IMR-90 (cell line): ENCODE measurements around the gene SFTPB. TPM values are rescaled to one million over a fixed set of nuclear protein-coding genes. Genes with fewer than 3 reads are reported as not detected.

Experiments used
- ATAC-seq: fragments of 200-7000 bp; cut with Tn5 transposase; 2 replicates; pipeline ENCODE4 v1.9.1; 2020; ENCODE audit warnings: low read depth, mild to moderate bottlenecking, moderate library complexity
- BruUV-seq: library from RNA; stranded (reverse); fragments of 400-500 nt; replicated peaks from 2 replicates; lab custom pipeline; 2021; lab: Mats Ljungman, UMichigan
- CTCF ChIA-PET: fragments of 300-600 bp; formaldehyde crosslinking; extraction: SDS; loops from one replicate; lab custom pipeline; 2021; ENCODE audit warnings: antibody characterized with exemption; lab: Yijun Ruan, JAX
- POLR2A ChIA-PET: fragments of 300-600 bp; sonication (Branson Sonifier 250); formaldehyde crosslinking; loops from one replicate; lab custom pipeline; 2022; ENCODE audit warnings: antibody characterized with exemption; ENCODE audit not compliant: unreplicated experiment; lab: Charles Lee
- DNase-seq: peaks from one replicate; pipeline ENCODE4 v3.0.0; 2013
- H2AFZ ChIP-seq: replicated peaks from 2 replicates; pipeline ENCODE3; 2013; ENCODE audit warnings: low read length, mild to moderate bottlenecking; ENCODE audit not compliant: poor library complexity
- H2AK5ac ChIP-seq: 2 replicates; pipeline ENCODE4 v1.6.1; 2013; ENCODE audit warnings: low read depth, low read length, inconsistent platforms
- H2AK9ac ChIP-seq: replicated peaks from 2 replicates; pipeline ENCODE3; 2013; ENCODE audit warnings: mild to moderate bottlenecking, low read depth, low read length, moderate library complexity; ENCODE audit not compliant: poor library complexity
- H2BK120ac ChIP-seq: 2 replicates; pipeline ENCODE4 v1.6.1; 2013; ENCODE audit warnings: low read depth, low read length, inconsistent platforms
- H2BK15ac ChIP-seq: 3 replicates; pipeline ENCODE4 v1.6.1; 2013; ENCODE audit warnings: low read depth, low read length, inconsistent platforms
- H2BK20ac ChIP-seq: 2 replicates; pipeline ENCODE4 v1.6.1; 2013; ENCODE audit warnings: low read depth, mild to moderate bottlenecking, inconsistent platforms, low read length, moderate library complexity
- H2BK5ac ChIP-seq: 2 replicates; pipeline ENCODE4 v1.6.1; 2013; ENCODE audit warnings: mild to moderate bottlenecking, low read depth, low read length, inconsistent platforms; ENCODE audit not compliant: poor library complexity, severe bottlenecking
- H3K14ac ChIP-seq: replicated peaks from 2 replicates; pipeline ENCODE4 v1.6.1; 2013; ENCODE audit warnings: low read depth, low read length, inconsistent platforms
- H3K18ac ChIP-seq: 2 replicates; pipeline ENCODE4 v1.6.1; 2013; ENCODE audit warnings: low read depth, low read length, control low read depth
- H3K23ac ChIP-seq: 2 replicates; pipeline ENCODE4 v1.6.1; 2013; ENCODE audit warnings: low read depth, low read length, inconsistent platforms
- H3K27ac ChIP-seq: 2 replicates; pipeline ENCODE4 v1.5.1; 2013; ENCODE audit warnings: mild to moderate bottlenecking, control low read depth, low read length; ENCODE audit not compliant: insufficient read depth
- H3K27me3 ChIP-seq: 2 replicates; pipeline ENCODE4 v1.6.1; 2013; ENCODE audit warnings: low read length; ENCODE audit not compliant: control insufficient read depth, insufficient read depth
- H3K36me3 ChIP-seq: 2 replicates; pipeline ENCODE4 v1.6.1; 2013; ENCODE audit warnings: low read length, mixed read lengths; ENCODE audit not compliant: control insufficient read depth, insufficient read depth
- H3K4ac ChIP-seq: 2 replicates; pipeline ENCODE4 v1.6.1; 2013; ENCODE audit warnings: low read depth, low read length, inconsistent platforms
- H3K4me1 ChIP-seq: 2 replicates; pipeline ENCODE4 v1.6.1; 2013; ENCODE audit warnings: low read length, mixed read lengths; ENCODE audit not compliant: control insufficient read depth, insufficient read depth
- H3K4me2 ChIP-seq: 2 replicates; pipeline ENCODE4 v1.6.1; 2013; ENCODE audit warnings: low read depth, mild to moderate bottlenecking, control low read depth, low read length, moderate library complexity
- H3K4me3 ChIP-seq: 2 replicates; pipeline ENCODE4 v1.5.1; 2013; ENCODE audit warnings: low read depth, mild to moderate bottlenecking, control low read depth, low read length, moderate library complexity; ENCODE audit not compliant: insufficient read depth
- H3K56ac ChIP-seq: 2 replicates; pipeline ENCODE4 v1.6.1; 2013; ENCODE audit warnings: low read length, inconsistent platforms; ENCODE audit not compliant: insufficient read depth; ENCODE audit errors: extremely low read depth
- H3K79me1 ChIP-seq, 2 experiments: 2 replicates each; pipeline ENCODE4 v1.6.1; 2013; ENCODE audit warnings: low read length in 2 of 2, inconsistent platforms in 1 of 2, low read depth in 1 of 2
- H3K9ac ChIP-seq: 2 replicates; pipeline ENCODE4 v1.6.1; 2013; ENCODE audit warnings: low read depth, low read length, control low read depth
- H3K9me1 ChIP-seq: 2 replicates; pipeline ENCODE4 v1.6.1; 2013; ENCODE audit warnings: low read length, inconsistent platforms; ENCODE audit not compliant: insufficient read depth
- H3K9me3 ChIP-seq: 2 replicates; pipeline ENCODE4 v1.6.1; 2013; ENCODE audit warnings: low read length; ENCODE audit not compliant: control insufficient read depth, insufficient read depth
- H4K20me1 ChIP-seq: 2 replicates; pipeline ENCODE4 v1.6.1; 2013; ENCODE audit warnings: low read length, inconsistent platforms; ENCODE audit not compliant: insufficient read depth
- H4K5ac ChIP-seq: 2 replicates; pipeline ENCODE4 v1.6.1; 2013; ENCODE audit warnings: mild to moderate bottlenecking, low read depth, low read length, control low read depth
- H4K8ac ChIP-seq, 2 experiments: 2 replicates each; pipeline ENCODE4 v1.6.1; 2013; ENCODE audit warnings: low read depth in 2 of 2, low read length in 2 of 2, control low read depth in 1 of 2, inconsistent platforms in 1 of 2
- H4K91ac ChIP-seq: 2 replicates; pipeline ENCODE4 v1.6.1; 2013; ENCODE audit warnings: low read depth, low read length, inconsistent platforms; ENCODE audit not compliant: insufficient read depth
- BHLHE40 ChIP-seq: fragments of 150-350 bp; IDR thresholded peaks from 2 replicates; pipeline ENCODE4 v1.6.1; 2016; ENCODE audit warnings: mild to moderate bottlenecking, low read depth, low read length
- CEBPB ChIP-seq: IDR thresholded peaks from 2 replicates; pipeline ENCODE4 v1.6.1; 2012; ENCODE audit warnings: low read depth, low read length, improper control_type of control experiment
- CHD1 ChIP-seq: IDR thresholded peaks from 2 replicates; pipeline ENCODE4 v1.6.1; 2012; ENCODE audit warnings: low read depth, low read length, improper control_type of control experiment
- CTCF ChIP-seq: conservative IDR thresholded peaks from 2 replicates; pipeline ENCODE4 v1.5.1; 2012; ENCODE audit warnings: mild to moderate bottlenecking, low read depth, low read length, improper control_type of control experiment
- FOS ChIP-seq: fragments of 150-350 bp; IDR thresholded peaks from 2 replicates; pipeline ENCODE4 v1.6.1; 2016; ENCODE audit warnings: low read depth, low read length
- MAFK ChIP-seq: IDR thresholded peaks from 2 replicates; pipeline ENCODE4 v1.6.1; 2012; ENCODE audit warnings: low read depth, low read length, improper control_type of control experiment
- MAZ ChIP-seq: IDR thresholded peaks from 2 replicates; pipeline ENCODE4 v1.6.1; 2012; ENCODE audit warnings: low read depth, mild to moderate bottlenecking, low read length, improper control_type of control experiment, moderate library complexity, borderline replicate concordance
- MXI1 ChIP-seq: IDR thresholded peaks from 2 replicates; pipeline ENCODE4 v1.6.1; 2012; ENCODE audit warnings: low read depth, mild to moderate bottlenecking, low read length, moderate library complexity, borderline replicate concordance
- NFE2L2 ChIP-seq: fragments of 150-350 bp; IDR thresholded peaks from 2 replicates; pipeline ENCODE4 v1.6.1; 2016; ENCODE audit warnings: low read depth, mild to moderate bottlenecking, low read length
- POLR2A ChIP-seq: IDR thresholded peaks from 2 replicates; pipeline ENCODE4 v1.6.1; 2012; ENCODE audit warnings: mild to moderate bottlenecking, low read depth, low read length
- RAD21 ChIP-seq: IDR thresholded peaks from 2 replicates; pipeline ENCODE4 v1.6.1; 2012; ENCODE audit warnings: low read length, improper control_type of control experiment
- RCOR1 ChIP-seq: IDR thresholded peaks from 2 replicates; pipeline ENCODE4 v1.6.1; 2012; ENCODE audit warnings: mild to moderate bottlenecking, low read length, improper control_type of control experiment; ENCODE audit not compliant: insufficient replicate concordance
- RFX5 ChIP-seq: IDR thresholded peaks from 2 replicates; pipeline ENCODE4 v1.8.0; 2012; ENCODE audit warnings: low read depth, mild to moderate bottlenecking, low read length, moderate library complexity
- SMC3 ChIP-seq: fragments of 150-350 bp; IDR thresholded peaks from 2 replicates; pipeline ENCODE4 v1.6.1; 2016; ENCODE audit warnings: low read depth, mild to moderate bottlenecking, antibody characterized with exemption, low read length, moderate library complexity
- USF2 ChIP-seq: fragments of 150-350 bp; IDR thresholded peaks from 2 replicates; pipeline ENCODE4 v1.6.1; 2017; ENCODE audit warnings: mild to moderate bottlenecking, antibody characterized with exemption, low read length, low read depth
- WGBS, 2 experiments: methylation state at CpG; one replicate each; pipeline versions ENCODE4 v1.1.5 to v1.1.7; 2013; ENCODE audit warnings: missing lambda C conversion rate in 2 of 2; ENCODE audit not compliant: insufficient read length in 1 of 2; ENCODE audit errors: extremely low coverage in 2 of 2; 5-methylcytosine and 5-hydroxymethylcytosine counted together
- dilution Hi-C: fragments of 300-500 bp; cut with HindIII; formaldehyde crosslinking; loops from one replicate; pipeline ENCODE4 v1.14.3; 2018; ENCODE audit warnings: low sequenced_read_pairs; ENCODE audit not compliant: unreplicated experiment
- in situ Hi-C: fragments of 300-500 bp; cut with MboI; formaldehyde crosslinking; loops from 3 replicates; pipeline ENCODE4 v1.14.3; 2019; ENCODE audit warnings: low sequenced_read_pairs, inconsistent platforms, mixed read lengths
- intact Hi-C: fragments of 100-400 bp; cut with micrococcal nuclease; formaldehyde crosslinking; loops from 2 replicates; pipeline ENCODE4 v1.10.0; 2022
- polyA plus RNA-seq, 3 experiments: library from polyadenylated mRNA; depleted of rRNA; stranded (reverse); fragments of >200 nt; gene quantifications; 2 replicates each; pipeline ENCODE4 v1.2.3, GENCODE V29; 2012; ENCODE audit warnings: low replicate concordance in 1 of 3
- total RNA-seq: library from RNA; depleted of rRNA; stranded (reverse); fragments of >200 nt; gene quantifications from 2 replicates; pipeline ENCODE4 v1.2.3, GENCODE V29; 2012
- TF ChIP-seq, protein P1 (sequence below): fragments of 150-350 bp; IDR thresholded peaks from 2 replicates; pipeline ENCODE4 v1.6.1; 2016; ENCODE audit warnings: low read depth, mild to moderate bottlenecking, low read length, moderate library complexity, borderline replicate concordance

Gene SFTPB
- total and polyA plus RNA-seq, 2 of the 4 experiments (the other 2 are of a cell fraction): not detected

- H3K14ac ChIP-seq: peak overlapping the region; percentile 50
- no peak overlapping the region for H3K56ac ChIP-seq
- no peak overlapping the region; a peak in 1 of 4 replicates for H4K8ac ChIP-seq
- no peak overlapping the region for H3K4me3 ChIP-seq
- no peak overlapping the region; the same call in 1 of the 2 replicates for H3K27ac ChIP-seq
- intact Hi-C loops (no loop called here), in situ Hi-C loops (no loop called here), dilution Hi-C loops (no loop called here)
- no peak overlapping the region for H2BK15ac ChIP-seq
- CTCF ChIA-PET: no interaction called here
- POLR2A ChIA-PET: no interaction called here
- no peak overlapping the region for H4K91ac ChIP-seq
- H3K36me3 ChIP-seq: peaks cover 7% of the 10 kb centered on the region
- ATAC-seq (peak; percentile 28), DNase-seq (peak; percentile 65)
- H2BK20ac ChIP-seq: 0 out of 2 replicates have a peak overlapping the region, but pooled peaks have one; percentile 55
- H2AK5ac ChIP-seq: peak overlapping the region; percentile 87; the same call in 1 of the 2 replicates
- H3K4me2 ChIP-seq: no peak overlapping the region
- peak overlapping the region; percentile 63 for H3K4ac ChIP-seq
- no TSS peak for BruUV-seq
- no peaks in the 10 kb centered on the region for H3K9me3 ChIP-seq
- peaks cover 0 to 13% of the 10 kb centered on the region in 2 experiments; a peak in 3 of 4 replicates for H3K79me1 ChIP-seq
- H4K20me1 ChIP-seq: no peaks in the 10 kb centered on the region; the same call in none of the 2 replicates
- H3K9me1 ChIP-seq: peaks cover 14% of the 10 kb centered on the region
- H3K9ac ChIP-seq: no peak overlapping the region
- TF ChIP-seq CEBPB (no peak), RAD21 (no peak), FOS (no peak), SMC3 (no peak), RCOR1 (no peak), RFX5 (no peak), CHD1 (no peak), MAZ (no peak), CTCF (no peak), POLR2A (no peak), MAFK (no peak), MXI1 (no peak), USF2 (no peak), BHLHE40 (no peak), NFE2L2 (no peak)
- TF ChIP-seq, protein P1, sequence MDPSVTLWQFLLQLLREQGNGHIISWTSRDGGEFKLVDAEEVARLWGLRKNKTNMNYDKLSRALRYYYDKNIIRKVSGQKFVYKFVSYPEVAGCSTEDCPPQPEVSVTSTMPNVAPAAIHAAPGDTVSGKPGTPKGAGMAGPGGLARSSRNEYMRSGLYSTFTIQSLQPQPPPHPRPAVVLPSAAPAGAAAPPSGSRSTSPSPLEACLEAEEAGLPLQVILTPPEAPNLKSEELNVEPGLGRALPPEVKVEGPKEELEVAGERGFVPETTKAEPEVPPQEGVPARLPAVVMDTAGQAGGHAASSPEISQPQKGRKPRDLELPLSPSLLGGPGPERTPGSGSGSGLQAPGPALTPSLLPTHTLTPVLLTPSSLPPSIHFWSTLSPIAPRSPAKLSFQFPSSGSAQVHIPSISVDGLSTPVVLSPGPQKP: no peak
- H2BK120ac ChIP-seq: peak overlapping the region; percentile 53; the same call in 1 of the 2 replicates
- H4K5ac ChIP-seq: no peak overlapping the region
- H3K23ac ChIP-seq: no peak overlapping the region; the same call in 1 of the 2 replicates
- 67% methylated on average over 1 of the region's 7 CpGs; no CpG with 5 or more reads in 1 of the 2 experiments for WGBS, 2 experiments
- H2AFZ ChIP-seq: peak overlapping the region; percentile 15
- no peaks in the 10 kb centered on the region for H3K27me3 ChIP-seq
- H2BK5ac ChIP-seq: peak overlapping the region; percentile 6
- H3K4me1 ChIP-seq: peaks cover 18% of the 10 kb centered on the region
- H3K18ac ChIP-seq: no peak overlapping the region
- no peak overlapping the region for H2AK9ac ChIP-seq
These were observed 12.0 kb downstream of the SFTPB start for GRCh38 chr2:85655961-85656417.
